Neuronal stem cell (in vitro differentiated cells): ENCODE measurements around the gene FGD3.

Experiments
- DNase-seq: peaks from one replicate; pipeline ENCODE4 v3.0.0-alpha.2; 2013; ENCODE audit warnings: low spot score
- H2AFZ ChIP-seq: one replicate; pipeline ENCODE4 v1.6.1; 2013; ENCODE audit warnings: mild to moderate bottlenecking, low read length, inconsistent platforms
- H2AK5ac ChIP-seq: 2 replicates; pipeline ENCODE4 v1.6.1; 2013; ENCODE audit warnings: low read depth, mild to moderate bottlenecking, inconsistent platforms, low read length, moderate library complexity, mixed read lengths
- H2BK120ac ChIP-seq: 2 replicates; pipeline ENCODE4 v1.6.1; 2013; ENCODE audit warnings: low read depth, mild to moderate bottlenecking, inconsistent platforms, low read length, moderate library complexity, mixed read lengths
- H2BK12ac ChIP-seq: one replicate; pipeline ENCODE4 v1.6.1; 2013; ENCODE audit warnings: low read length, inconsistent platforms
- H2BK15ac ChIP-seq: 2 replicates; pipeline ENCODE4 v1.6.1; 2013; ENCODE audit warnings: mild to moderate bottlenecking, low read length, inconsistent platforms, mixed read lengths
- H2BK5ac ChIP-seq: one replicate; pipeline ENCODE4 v1.6.1; 2013; ENCODE audit warnings: inconsistent platforms, mild to moderate bottlenecking, low read length, moderate library complexity
- H3K14ac ChIP-seq: one replicate; pipeline ENCODE4 v1.6.1; 2013; ENCODE audit warnings: low read length, inconsistent platforms
- H3K18ac ChIP-seq: 2 replicates; pipeline ENCODE4 v1.6.1; 2013; ENCODE audit warnings: low read length, inconsistent platforms
- H3K23ac ChIP-seq: 2 replicates; pipeline ENCODE4 v1.6.1; 2013; ENCODE audit warnings: low read depth, mild to moderate bottlenecking, mixed read lengths, low read length, inconsistent platforms; ENCODE audit not compliant: poor library complexity
- H3K27ac ChIP-seq: replicated peaks from 3 replicates; pipeline ENCODE4 v1.5.1; 2013; ENCODE audit warnings: low read length, inconsistent platforms
- H3K27me3 ChIP-seq, 3 experiments: 2 replicates each; pipeline ENCODE4 v1.6.1; 2013; ENCODE audit warnings: low read length in 3 of 3, mild to moderate bottlenecking in 2 of 3, inconsistent platforms in 1 of 3, low read depth in 1 of 3, mixed read lengths in 1 of 3, moderate library complexity in 1 of 3; ENCODE audit not compliant: control insufficient read depth in 3 of 3, insufficient read depth in 3 of 3
- H3K36me3 ChIP-seq, 2 donors: replicated peaks in 1 of 2; 2 replicates each; pipeline ENCODE4 v1.6.1; 2013; ENCODE audit warnings: low read length in 2 of 2; ENCODE audit not compliant: control insufficient read depth in 2 of 2, insufficient read depth in 2 of 2
- H3K4ac ChIP-seq: 2 replicates; pipeline ENCODE4 v1.6.1; 2013; ENCODE audit warnings: inconsistent platforms, mild to moderate bottlenecking, low read length, moderate library complexity
- H3K4me1 ChIP-seq, 2 donors: 1 replicate in 1 of 2; 2 replicates in 1 of 2; pipeline ENCODE4 v1.6.1; 2013; ENCODE audit warnings: low read length in 2 of 2, low read depth in 1 of 2; ENCODE audit not compliant: control insufficient read depth in 2 of 2, insufficient read depth in 1 of 2
- H3K4me2 ChIP-seq: one replicate; pipeline ENCODE4 v1.6.1; 2013; ENCODE audit warnings: mild to moderate bottlenecking, low read length, inconsistent platforms; ENCODE audit not compliant: insufficient read depth, poor library complexity, severe bottlenecking
- H3K4me3 ChIP-seq, 2 donors: 2 replicates each; pipeline ENCODE4 v1.5.1; 2013; ENCODE audit warnings: low read length in 2 of 2, mild to moderate bottlenecking in 2 of 2, inconsistent platforms in 1 of 2, moderate library complexity in 1 of 2
- H3K79me1 ChIP-seq: one replicate; pipeline ENCODE4 v1.6.1; 2013; ENCODE audit warnings: low read depth, mild to moderate bottlenecking, inconsistent platforms, low read length, moderate library complexity
- H3K9ac ChIP-seq: one replicate; pipeline ENCODE4 v1.6.1; 2013; ENCODE audit warnings: mild to moderate bottlenecking, low read depth, low read length, inconsistent platforms; ENCODE audit not compliant: poor library complexity
- H3K9me3 ChIP-seq, 2 donors: replicated peaks in 1 of 2; 2 replicates each; pipeline versions ENCODE3 to v1.6.1; 2013; ENCODE audit warnings: low read length in 2 of 2, mild to moderate bottlenecking in 2 of 2, inconsistent platforms in 1 of 2, low read depth in 1 of 2, mixed read lengths in 1 of 2, moderate library complexity in 1 of 2; ENCODE audit not compliant: control insufficient read depth in 2 of 2, insufficient read depth in 1 of 2
- H4K8ac ChIP-seq: one replicate; pipeline ENCODE4 v1.6.1; 2013; ENCODE audit warnings: low read depth, mild to moderate bottlenecking, inconsistent platforms, low read length, moderate library complexity
- H4K91ac ChIP-seq: one replicate; pipeline ENCODE4 v1.6.1; 2013; ENCODE audit warnings: low read length, low read depth, mild to moderate bottlenecking, inconsistent platforms; ENCODE audit not compliant: poor library complexity
- WGBS, 2 donors: extraction: QIAGEN DNeasy Blood & Tissue Kit; methylation state at CpG; one replicate each; pipeline ENCODE4 v1.1.7; 2013; ENCODE audit warnings: missing lambda C conversion rate in 2 of 2, mixed read lengths in 1 of 2; ENCODE audit not compliant: insufficient read length in 2 of 2, insufficient replicate concordance in 1 of 2; ENCODE audit errors: extremely low coverage in 2 of 2; 5-methylcytosine and 5-hydroxymethylcytosine counted together

FGD3 gene

GRCh38 chr9:92965759-92966517, 18.6 kb downstream of the FGD3 start:
- no peak overlapping the region for H2BK5ac ChIP-seq
- no peak overlapping the region for H4K8ac ChIP-seq
- H3K79me1 ChIP-seq, result no peaks in the 10 kb centered on the region
- peak overlapping the region; percentile 56 for H3K14ac ChIP-seq
- H2BK12ac ChIP-seq, result peak overlapping the region; percentile 97
- peak overlapping the region; percentile 79 for H3K4ac ChIP-seq
- H3K36me3 ChIP-seq, result no peaks in the 10 kb centered on the region
- H3K9me3 ChIP-seq, result peaks cover 0 to 3% of the 10 kb centered on the region in 2 donors
- H3K4me1 ChIP-seq, result peaks cover 23 to 29% of the 10 kb centered on the region in 2 donors
- peak overlapping the region; percentile 1 for H2BK15ac ChIP-seq
- H3K18ac ChIP-seq, result peak overlapping the region; percentile 79
- H3K9ac ChIP-seq, result peak overlapping the region; percentile 22
- H3K27me3 ChIP-seq, result no peaks in the 10 kb centered on the region
- H3K27ac ChIP-seq, result no peak overlapping the region
- no CpG with 5 or more reads among the region's 17 CpGs for WGBS, 2 donors
- H2AK5ac ChIP-seq, result peak overlapping the region; percentile 83
- H2AFZ ChIP-seq, result peak overlapping the region; percentile 30
- H2BK120ac ChIP-seq, result no peak overlapping the region
- no peak overlapping the region for H3K4me2 ChIP-seq
- H3K23ac ChIP-seq, result peak overlapping the region; percentile 73
- peak overlapping the region; percentile 76 for H4K91ac ChIP-seq
- no peak overlapping the region for H3K4me3 ChIP-seq
- no peak for DNase-seq

GRCh38 chr9:92966518-92966800, 19.1 kb downstream of the FGD3 start:
- Histone ChIP-seq H3K79me1 (no peaks in the 10 kb centered on the region), H3K4ac (no peak overlapping the region), H4K8ac (no peak overlapping the region), H2BK5ac (no peak overlapping the region), H2BK120ac (no peak overlapping the region), H3K36me3 (no peaks in the 10 kb centered on the region), H2AK5ac (peak overlapping the region; percentile 78), H2BK15ac (peak overlapping the region; percentile 1), H3K18ac (peak overlapping the region; percentile 15), H3K4me3 (no peak overlapping the region), H4K91ac (no peak overlapping the region), H2AFZ (no peak overlapping the region), H3K23ac (no peak overlapping the region), H3K9me3 (peaks cover 0 to 2% of the 10 kb centered on the region in 2 donors), H2BK12ac (no peak overlapping the region), H3K14ac (no peak overlapping the region), H3K9ac (no peak overlapping the region), H3K4me1 (peaks cover 24 to 33% of the 10 kb centered on the region in 2 donors), H3K27ac (no peak overlapping the region), H3K4me2 (no peak overlapping the region), H3K27me3 (no peaks in the 10 kb centered on the region)
- DNase-seq, result no peak
- WGBS, 2 donors, result no CpG with 5 or more reads among the region's 5 CpGs

- H3K27ac ChIP-seq, result no peak overlapping the region
- no CpG with 5 or more reads among the region's 8 CpGs for WGBS, 2 donors
- H3K79me1 ChIP-seq, result no peaks in the 10 kb centered on the region
- H3K9ac ChIP-seq, result no peak overlapping the region
- no peaks in the 10 kb centered on the region for H3K36me3 ChIP-seq
- H3K14ac ChIP-seq, result no peak overlapping the region
- H4K8ac ChIP-seq, result no peak overlapping the region
- no peak overlapping the region for H4K91ac ChIP-seq
- H3K4ac ChIP-seq, result no peak overlapping the region
- no peak for DNase-seq
- no peak overlapping the region for H2BK5ac ChIP-seq
- H2AK5ac ChIP-seq, result peak overlapping the region; percentile 97
- no peak overlapping the region for H2BK120ac ChIP-seq
- H2AFZ ChIP-seq, result no peak overlapping the region
- H3K4me3 ChIP-seq, result no peak overlapping the region
- H3K4me1 ChIP-seq, result peaks cover 24 to 35% of the 10 kb centered on the region in 2 donors
- H3K27me3 ChIP-seq, result no peaks in the 10 kb centered on the region
- no peak overlapping the region for H3K4me2 ChIP-seq
- peak overlapping the region; percentile 50 for H3K18ac ChIP-seq
- H2BK15ac ChIP-seq, result no peak overlapping the region
- no peak overlapping the region for H3K23ac ChIP-seq
- H3K9me3 ChIP-seq, result no peaks in the 10 kb centered on the region
- peak overlapping the region; percentile 11 for H2BK12ac ChIP-seq
Measured at GRCh38 chr9:92968081-92968480, 20.8 kb downstream of the FGD3 start.

- Histone ChIP-seq H3K18ac (peak overlapping the region; percentile 96), H2BK15ac (peak overlapping the region; percentile 81), H3K4ac (peak overlapping the region; percentile 79), H2BK12ac (peak overlapping the region; percentile 98), H3K4me1 (peaks cover 24 to 30% of the 10 kb centered on the region in 2 donors), H2AK5ac (peak overlapping the region; percentile 97), H3K9ac (peak overlapping the region; percentile 1), H3K36me3 (no peaks in the 10 kb centered on the region), H3K9me3 (no peaks in the 10 kb centered on the region), H3K4me2 (peak overlapping the region; percentile 41), H3K4me3 (no peak overlapping the region), H2AFZ (peak overlapping the region; percentile 55), H3K23ac (peak overlapping the region; percentile 76), H3K14ac (peak overlapping the region; percentile 42), H2BK5ac (peak overlapping the region; percentile 94), H4K8ac (no peak overlapping the region), H2BK120ac (peak overlapping the region; percentile 72), H3K27me3 (no peaks in the 10 kb centered on the region), H4K91ac (no peak overlapping the region), H3K27ac (peak overlapping the region; percentile 84), H3K79me1 (no peaks in the 10 kb centered on the region)
- no CpG with 5 or more reads among the region's 19 CpGs for WGBS, 2 donors
- no peak for DNase-seq
Measured at GRCh38 chr9:92969516-92970466, 22.5 kb downstream of the FGD3 start.
